GM23248 (cell line): ENCODE measurements around the gene NINL.

ENCODE experiments used
- EZH2 ChIP-seq: fragments of 200-600 bp; sonication (generic); IDR thresholded peaks from 2 replicates; pipeline ENCODE4 v1.6.1; 2018; ENCODE audit warnings: antibody characterized with exemption, mild to moderate bottlenecking; ENCODE audit not compliant: insufficient read depth, poor library complexity, severe bottlenecking
- EZH2phosphoT487 ChIP-seq: fragments of 200-600 bp; sonication (generic); IDR thresholded peaks from 2 replicates; pipeline ENCODE4 v1.6.1; 2018; ENCODE audit warnings: antibody characterized with exemption, moderate library complexity, mild to moderate bottlenecking, low read depth; ENCODE audit not compliant: insufficient read depth

DNA sequence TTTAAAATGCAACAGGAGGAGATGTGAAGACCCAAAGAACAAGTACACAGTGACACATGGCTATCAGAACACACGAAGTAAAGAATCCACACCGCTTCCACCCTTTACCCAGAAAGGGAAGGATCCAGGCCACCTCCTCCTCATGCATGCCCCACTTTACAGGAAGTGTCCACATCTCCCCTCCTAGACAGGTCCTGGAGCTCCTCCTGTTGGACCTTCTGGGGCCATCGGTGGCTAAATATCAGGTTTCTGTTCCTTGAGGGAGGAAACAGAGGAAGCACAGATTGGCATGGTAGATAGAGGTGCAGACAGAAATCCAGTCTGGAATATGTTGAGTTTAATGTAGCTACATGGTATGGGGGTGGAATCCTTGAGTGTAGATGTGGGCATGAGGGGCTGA lies 10.9 kb downstream of the NINL start:
- TF ChIP-seq EZH2 (no peak), EZH2phosphoT487 (no peak)
